HG03558 (cell line): ENCODE results near the gene SPDEF.

Source experiments
- ATAC-seq: cut with Tn5 transposase; IDR thresholded peaks from one replicate; pipeline ENCODE4 v1.9.1; 2021; ENCODE audit warnings: moderate number of reproducible peaks; ENCODE audit not compliant: unreplicated experiment; ENCODE audit errors: extremely low read depth

Gene SPDEF

GRCh38 chr6:34565722-34566137 is 9.6 kb upstream of the SPDEF start:
- no peak for ATAC-seq

GRCh38 chr6:34564181-34564580 is 8.1 kb upstream of the SPDEF start:
- no peak for ATAC-seq

- no peak for ATAC-seq
These were observed 7.4 kb upstream of the SPDEF start for GRCh38 chr6:34563513-34563870.

GRCh38 chr6:34562861-34563512 is 6.9 kb upstream of the SPDEF start:
- ATAC-seq = no peak

- ATAC-seq = no peak
These were observed 6.2 kb upstream of the SPDEF start for GRCh38 chr6:34562350-34562749.

GRCh38 chr6:34561227-34561530 is 5.0 kb upstream of the SPDEF start:
- no peak for ATAC-seq

GRCh38 chr6:34560366-34561226 is 4.5 kb upstream of the SPDEF start:
- no peak for ATAC-seq

- no peak for ATAC-seq
These were observed 3.7 kb upstream of the SPDEF start for GRCh38 chr6:34559651-34560365.

- no peak for ATAC-seq
These were observed 2.1 kb upstream of the SPDEF start for GRCh38 chr6:34558172-34558714.

GRCh38 chr6:34557228-34557627 is 1.1 kb upstream of the SPDEF start:
- no peak for ATAC-seq

- no peak for ATAC-seq
These were observed 364 bp upstream of the SPDEF start for GRCh38 chr6:34556493-34556892.

GRCh38 chr6:34555328-34555727 is 801 bp downstream of the SPDEF start:
- no peak for ATAC-seq

GRCh38 chr6:34555007-34555322 is 1.2 kb downstream of the SPDEF start:
- ATAC-seq = no peak

- ATAC-seq = no peak
These were observed 1.7 kb downstream of the SPDEF start for GRCh38 chr6:34554291-34555006.

- no peak for ATAC-seq
These were observed 2.4 kb downstream of the SPDEF start for GRCh38 chr6:34553750-34554149.

- no peak for ATAC-seq
These were observed 3.0 kb downstream of the SPDEF start for GRCh38 chr6:34553146-34553545.

GRCh38 chr6:34552620-34553019 is 3.5 kb downstream of the SPDEF start:
- no peak for ATAC-seq

GRCh38 chr6:34551720-34552119 is 4.4 kb downstream of the SPDEF start:
- ATAC-seq = no peak

- ATAC-seq = no peak
These were observed 6.3 kb downstream of the SPDEF start for GRCh38 chr6:34549804-34550202.

- ATAC-seq = no peak
These were observed 6.9 kb downstream of the SPDEF start for GRCh38 chr6:34549026-34549803.
